IPS-15b (cell line): Measurements from ENCODE around the gene RASL11A.
"Not testable (repeated sequence)": the region's sequence is repeated elsewhere in the genome, so short reads cannot be mapped to it uniquely, and the experiment has no call there.

Experiments used
- H3K27me3 ChIP-seq: one replicate; pipeline ENCODE4 v1.6.1; 2013; ENCODE audit warnings: low read length; ENCODE audit not compliant: control insufficient read depth, insufficient read depth
- H3K36me3 ChIP-seq: one replicate; pipeline ENCODE4 v1.6.1; 2013; ENCODE audit warnings: low read length; ENCODE audit not compliant: control insufficient read depth, insufficient read depth
- H3K4me1 ChIP-seq: one replicate; pipeline ENCODE4 v1.6.1; 2013; ENCODE audit warnings: mild to moderate bottlenecking, low read length; ENCODE audit not compliant: control insufficient read depth, insufficient read depth
- H3K4me3 ChIP-seq: one replicate; pipeline ENCODE4 v1.5.1; 2013; ENCODE audit warnings: low read depth, low read length
- H3K9ac ChIP-seq: one replicate; pipeline ENCODE4 v1.6.1; 2013; ENCODE audit warnings: low read depth, mild to moderate bottlenecking, low read length
- H3K9me3 ChIP-seq: one replicate; pipeline ENCODE4 v1.6.1; 2013; ENCODE audit warnings: mild to moderate bottlenecking, low read length; ENCODE audit not compliant: control insufficient read depth, insufficient read depth

RASL11A gene

DNA sequence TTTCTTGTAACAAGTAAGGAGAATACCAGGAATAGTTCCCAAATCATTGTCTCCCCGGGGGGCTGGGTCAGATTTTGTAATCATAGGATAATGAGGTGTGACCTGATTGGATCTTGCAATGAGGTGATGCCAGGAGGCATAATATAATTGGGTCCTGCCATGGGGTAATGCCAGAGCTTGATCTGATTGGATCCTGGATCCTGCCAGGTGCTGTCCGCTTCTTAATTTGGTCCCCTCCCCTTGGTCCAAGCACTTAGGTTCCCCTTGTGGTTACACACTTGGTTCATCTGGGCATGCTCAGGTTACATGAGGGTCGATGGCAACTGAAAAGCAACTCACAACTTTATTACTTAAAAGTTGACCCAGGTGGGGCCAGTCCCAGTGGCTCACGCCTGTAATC, 20.1 kb downstream of the RASL11A start:
- Histone ChIP-seq H3K36me3 (no peaks in the 10 kb centered on the region), H3K27me3 (no peaks in the 10 kb centered on the region), H3K9me3 (no peaks in the 10 kb centered on the region), H3K9ac (no peak overlapping the region), H3K4me3 (no peak overlapping the region), H3K4me1 (no peaks in the 10 kb centered on the region)

DNA sequence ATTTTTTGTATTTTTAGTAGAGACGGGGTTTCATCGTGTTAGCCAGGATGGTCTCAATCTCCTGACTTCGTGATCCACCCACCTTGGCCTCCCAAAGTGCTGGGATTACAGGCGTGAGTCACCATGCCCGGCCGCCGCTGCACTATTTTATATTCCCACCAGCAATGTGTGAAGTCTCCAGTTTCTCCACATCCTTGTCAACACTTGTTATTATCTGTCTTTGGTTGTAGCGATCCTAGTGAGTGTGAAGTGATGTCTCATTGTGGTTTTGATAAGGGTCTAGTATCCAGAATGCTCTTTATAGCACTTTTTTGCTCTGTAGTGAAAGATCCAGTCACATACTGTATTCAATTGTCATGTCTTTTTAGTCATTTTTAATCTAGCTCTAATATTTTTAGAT, 21.3 kb downstream of the RASL11A start:
- H3K9me3 ChIP-seq, H3K4me1 ChIP-seq, H3K36me3 ChIP-seq, H3K9ac ChIP-seq, H3K27me3 ChIP-seq, H3K4me3 ChIP-seq: not testable (repeated sequence)

DNA sequence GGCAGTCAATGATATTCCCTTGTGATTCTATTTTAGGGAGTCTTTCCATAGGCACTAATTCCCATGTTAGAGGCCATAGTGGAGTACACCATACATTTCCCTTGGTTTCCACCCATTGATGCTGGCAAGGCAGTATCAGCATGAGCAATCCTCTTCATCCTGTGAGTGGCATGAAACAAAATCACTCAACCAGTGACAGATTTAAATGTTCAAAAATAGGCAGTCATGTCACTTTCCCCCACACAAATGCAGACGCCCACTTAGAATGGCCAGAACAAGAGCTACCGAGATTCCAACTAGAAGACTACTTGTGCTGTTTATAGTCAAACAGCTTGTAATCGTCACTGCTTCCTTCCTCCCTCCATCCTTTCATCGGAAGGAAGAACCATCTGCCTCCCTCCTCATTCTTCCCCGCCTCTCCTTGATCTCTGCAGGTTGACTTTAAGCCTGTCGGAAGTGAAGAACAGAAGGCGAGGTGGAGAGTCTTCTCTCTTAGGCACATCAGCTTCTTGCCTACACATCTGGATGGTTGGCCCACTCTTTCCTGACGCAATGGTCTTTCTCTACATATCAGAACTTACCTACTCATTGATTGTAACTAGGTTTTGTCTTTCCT, 22.6 kb downstream of the RASL11A start:
- Histone ChIP-seq H3K4me3 (no peak overlapping the region), H3K27me3 (no peaks in the 10 kb centered on the region), H3K9ac (no peak overlapping the region), H3K9me3 (no peaks in the 10 kb centered on the region), H3K36me3 (no peaks in the 10 kb centered on the region), H3K4me1 (no peaks in the 10 kb centered on the region)

DNA sequence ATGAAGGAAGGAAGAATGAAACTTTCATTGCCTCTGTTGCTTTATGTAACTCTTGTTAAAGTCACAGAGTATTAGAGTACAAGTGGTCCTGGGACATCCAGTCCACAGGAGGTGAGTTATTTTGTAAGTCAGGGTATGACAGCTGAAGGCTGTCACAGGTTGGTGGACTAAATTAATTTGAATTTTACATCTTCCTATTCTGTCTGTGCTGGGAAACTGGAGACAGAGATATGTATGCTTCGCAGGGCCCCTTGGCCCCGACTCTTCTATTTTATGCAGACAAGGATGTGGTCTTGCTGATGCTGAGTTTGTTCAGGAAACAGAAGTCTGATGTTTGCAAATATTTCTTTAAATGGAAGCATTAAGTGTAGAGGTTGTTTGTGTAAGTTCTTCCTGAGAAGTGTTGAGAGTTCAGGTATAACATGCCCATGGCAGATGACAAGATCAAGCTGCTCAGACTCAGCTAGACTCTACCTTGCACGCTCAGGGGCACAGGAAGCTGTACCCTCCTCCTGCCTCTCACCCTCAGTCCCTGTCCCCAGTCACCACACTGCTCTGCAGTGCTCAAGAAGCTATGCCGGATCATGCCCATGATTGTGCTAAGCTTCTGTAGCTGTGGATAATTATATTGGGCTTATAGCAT, 23.4 kb downstream of the RASL11A start:
- Histone ChIP-seq H3K4me3 (no peak overlapping the region), H3K9me3 (no peaks in the 10 kb centered on the region), H3K9ac (no peak overlapping the region), H3K27me3 (no peaks in the 10 kb centered on the region), H3K4me1 (no peaks in the 10 kb centered on the region), H3K36me3 (no peaks in the 10 kb centered on the region)

DNA sequence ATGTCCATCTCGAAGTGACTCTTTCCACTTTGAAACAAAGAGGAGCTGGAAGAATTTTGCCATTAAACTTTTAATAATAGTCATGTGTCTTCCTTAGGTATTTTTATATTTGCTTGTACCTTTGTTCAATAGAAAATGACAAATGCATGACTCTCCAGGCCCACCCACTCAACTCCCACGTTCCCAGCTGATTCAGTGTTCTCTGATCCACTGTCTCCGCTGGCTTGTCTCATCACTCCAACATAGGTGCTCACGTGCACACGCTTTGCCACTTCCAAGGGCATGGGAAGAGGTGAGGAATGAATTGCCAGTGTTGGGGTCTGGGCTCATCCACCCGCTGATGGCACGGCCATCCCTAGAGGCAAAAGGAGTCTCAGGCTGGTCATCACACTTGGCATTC, 24.5 kb downstream of the RASL11A start:
- Histone ChIP-seq H3K36me3 (no peaks in the 10 kb centered on the region), H3K9ac (no peak overlapping the region), H3K4me1 (no peaks in the 10 kb centered on the region), H3K4me3 (no peak overlapping the region), H3K9me3 (no peaks in the 10 kb centered on the region), H3K27me3 (no peaks in the 10 kb centered on the region)

DNA sequence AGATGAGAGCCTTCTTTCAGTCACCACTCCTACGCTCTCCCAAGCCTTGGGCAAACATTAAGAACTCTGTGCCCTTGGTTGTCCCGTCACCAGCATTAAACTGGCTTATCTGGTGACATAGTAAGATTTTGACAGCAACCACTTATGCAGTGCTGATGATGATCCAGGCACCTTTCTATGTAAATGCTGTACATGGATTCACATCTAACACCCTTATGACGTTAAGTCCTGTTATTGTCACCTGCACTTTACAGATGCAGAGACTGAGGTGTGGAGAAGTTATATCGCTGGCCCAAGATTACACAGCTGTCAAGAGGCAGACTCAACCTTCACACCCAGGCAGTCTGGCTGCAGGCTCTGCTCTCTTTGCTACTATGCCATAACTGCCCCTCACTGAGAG, 25.0 kb downstream of the RASL11A start:
- Histone ChIP-seq H3K9me3 (no peaks in the 10 kb centered on the region), H3K27me3 (no peaks in the 10 kb centered on the region), H3K4me1 (no peaks in the 10 kb centered on the region), H3K36me3 (no peaks in the 10 kb centered on the region), H3K4me3 (no peak overlapping the region), H3K9ac (no peak overlapping the region)

DNA sequence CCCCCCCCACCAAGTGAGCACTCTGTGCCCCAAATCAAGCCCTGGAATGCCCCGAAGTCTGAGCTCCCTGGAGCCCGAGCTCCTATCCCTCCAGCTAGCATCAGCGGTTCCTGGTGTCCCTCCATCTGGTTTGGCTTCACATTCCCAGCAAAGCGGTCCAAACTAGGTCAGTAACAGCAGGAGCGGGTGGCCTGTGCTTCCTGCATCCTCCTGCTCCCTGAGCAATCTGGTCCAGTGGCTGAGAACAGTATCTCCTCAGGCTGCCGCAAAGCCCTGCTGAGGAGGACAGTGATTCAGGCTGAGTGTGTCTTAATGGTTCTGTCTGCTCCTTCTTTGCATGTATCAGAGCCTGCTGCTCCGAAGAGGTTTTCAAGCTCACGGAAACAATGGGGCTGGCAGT, 25.9 kb downstream of the RASL11A start:
- Histone ChIP-seq H3K9ac (no peak overlapping the region), H3K4me3 (no peak overlapping the region), H3K27me3 (no peaks in the 10 kb centered on the region), H3K36me3 (no peaks in the 10 kb centered on the region), H3K4me1 (no peaks in the 10 kb centered on the region), H3K9me3 (no peaks in the 10 kb centered on the region)

DNA sequence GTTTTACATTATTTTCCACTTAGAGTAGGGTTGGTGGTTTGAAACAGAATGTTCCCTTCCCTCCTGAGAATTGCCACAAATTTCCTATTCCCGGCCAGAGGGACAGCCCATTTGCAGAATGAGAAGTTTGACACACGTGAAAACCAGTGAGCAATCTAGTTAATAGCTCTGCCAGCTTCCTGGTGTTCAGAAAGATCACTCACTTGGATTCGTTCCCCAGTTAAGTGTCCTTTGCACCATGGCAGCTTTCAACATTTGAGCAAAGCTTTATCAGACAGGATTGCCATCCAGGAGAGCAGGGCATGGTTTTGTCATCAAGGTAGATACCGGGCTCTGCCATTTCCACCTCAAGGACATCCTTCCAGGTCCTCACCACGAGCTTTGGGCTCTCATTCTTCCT, 28.2 kb downstream of the RASL11A start:
- Histone ChIP-seq H3K9me3 (no peaks in the 10 kb centered on the region), H3K36me3 (no peaks in the 10 kb centered on the region), H3K27me3 (no peaks in the 10 kb centered on the region), H3K4me3 (no peak overlapping the region), H3K9ac (no peak overlapping the region), H3K4me1 (no peaks in the 10 kb centered on the region)

DNA sequence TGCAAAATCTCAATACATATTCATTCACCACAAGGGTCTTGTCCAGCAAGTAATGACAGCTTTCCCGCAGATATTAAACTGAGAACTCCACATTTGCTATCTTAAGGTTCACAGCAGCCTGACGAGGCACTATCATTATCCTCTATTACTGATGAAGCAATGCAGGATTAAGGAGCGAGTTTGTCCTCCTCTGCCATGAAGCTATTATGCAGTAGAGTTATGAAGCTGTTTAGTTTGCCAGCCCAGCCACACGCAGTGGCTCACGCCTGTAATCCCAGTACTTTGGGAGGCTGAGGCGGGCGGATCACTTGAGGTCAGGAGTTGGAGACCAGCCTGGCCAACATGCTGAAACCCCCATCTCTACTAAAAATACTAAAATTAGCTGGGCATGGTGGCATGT, 29.8 kb downstream of the RASL11A start:
- H3K9me3 ChIP-seq, H3K4me3 ChIP-seq, H3K4me1 ChIP-seq, H3K36me3 ChIP-seq, H3K27me3 ChIP-seq, H3K9ac ChIP-seq: not testable (repeated sequence)

DNA sequence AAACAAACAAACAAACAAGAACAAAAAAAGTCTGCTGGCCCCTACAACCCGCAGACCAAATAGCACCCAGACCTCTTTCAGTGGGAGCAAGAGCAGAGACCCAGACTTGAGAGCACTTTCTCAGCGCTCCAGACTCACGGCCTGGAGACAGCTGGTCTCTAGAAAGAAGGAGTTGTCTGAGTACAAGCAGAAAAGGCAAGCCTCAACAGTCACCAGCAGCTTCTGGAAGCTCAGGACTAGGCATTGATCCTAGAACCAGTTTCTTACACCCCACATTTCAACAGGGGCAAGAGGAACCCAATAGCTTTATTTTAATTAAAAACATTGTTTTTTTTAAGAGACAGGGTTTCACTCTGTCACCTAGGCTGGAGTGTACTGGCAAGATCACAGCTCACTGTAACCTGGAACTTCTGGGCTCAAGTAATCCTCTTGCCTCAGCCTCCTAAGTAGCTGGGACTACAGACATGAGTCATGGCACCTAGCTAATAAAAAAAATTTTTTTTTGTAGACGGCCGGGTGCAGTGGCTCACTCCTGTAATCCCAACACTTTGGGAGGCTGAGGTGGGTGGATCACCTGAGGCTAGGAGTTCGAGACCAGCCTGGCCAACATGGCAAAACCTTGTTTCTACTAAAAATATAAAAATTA, 30.4 kb downstream of the RASL11A start:
- Histone ChIP-seq H3K9ac (no peak overlapping the region), H3K9me3 (no peaks in the 10 kb centered on the region), H3K27me3 (no peaks in the 10 kb centered on the region), H3K4me1 (no peaks in the 10 kb centered on the region), H3K36me3 (no peaks in the 10 kb centered on the region), H3K4me3 (no peak overlapping the region)

DNA sequence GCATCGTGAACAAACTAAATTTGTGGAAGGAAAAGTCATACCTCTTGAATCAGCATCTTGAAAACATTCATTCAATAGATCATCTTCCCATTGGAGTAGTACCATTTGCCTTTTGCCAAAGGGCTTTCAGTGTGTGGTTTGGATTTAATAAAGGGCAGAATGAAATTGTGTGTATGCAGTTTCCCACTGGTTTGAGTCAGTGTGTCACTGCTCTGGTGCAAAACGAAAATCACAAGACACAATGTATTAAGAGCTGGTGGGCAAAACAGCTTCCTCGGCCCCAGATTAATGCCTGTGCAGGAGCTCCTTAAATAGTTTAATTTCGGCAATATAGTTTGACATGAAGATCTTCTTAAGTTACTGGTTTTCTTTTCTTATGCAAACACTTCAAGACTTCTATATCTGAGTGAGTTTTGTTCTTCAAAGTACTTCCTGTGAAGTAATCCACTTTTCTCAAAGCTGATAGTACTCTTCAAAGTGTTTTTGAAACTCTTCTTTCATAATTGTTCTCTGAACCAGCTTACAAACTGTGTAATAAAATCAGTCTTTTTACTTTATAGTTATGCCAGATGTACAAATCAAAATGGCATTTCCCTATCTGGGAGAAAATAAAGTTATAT, 32.1 kb downstream of the RASL11A start:
- H3K27me3 ChIP-seq: no peaks in the 10 kb centered on the region
- no peak overlapping the region for H3K4me3 ChIP-seq
- no peak overlapping the region for H3K9ac ChIP-seq
- no peaks in the 10 kb centered on the region for H3K4me1 ChIP-seq
- H3K9me3 ChIP-seq: no peaks in the 10 kb centered on the region
- no peaks in the 10 kb centered on the region for H3K36me3 ChIP-seq

DNA sequence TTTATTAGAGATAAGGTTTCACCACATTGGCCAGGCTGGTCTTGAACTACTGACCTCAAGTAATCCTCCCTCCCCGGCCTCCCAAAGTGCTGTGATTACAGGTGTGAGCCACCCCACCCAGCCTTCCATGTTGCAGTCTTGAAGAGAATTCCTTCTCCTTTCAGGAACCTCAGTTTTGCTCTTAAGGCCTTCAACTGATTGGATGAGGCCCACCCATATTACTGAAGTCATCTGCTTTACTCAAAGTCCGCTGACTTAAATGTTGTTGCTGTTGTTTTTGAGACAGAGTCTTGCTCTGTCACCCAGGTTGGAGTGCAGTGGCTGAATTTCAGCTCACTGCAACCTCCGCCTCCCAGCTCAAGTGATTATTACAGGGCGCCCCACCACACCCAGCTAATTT, 33.5 kb downstream of the RASL11A start:
- H3K9ac ChIP-seq: no peak overlapping the region
- H3K4me3 ChIP-seq: no peak overlapping the region
- H3K36me3 ChIP-seq: no peaks in the 10 kb centered on the region
- H3K27me3 ChIP-seq: no peaks in the 10 kb centered on the region
- H3K9me3 ChIP-seq: no peaks in the 10 kb centered on the region
- H3K4me1 ChIP-seq: no peaks in the 10 kb centered on the region
